COR-L47 (cell line): Measurements from ENCODE around the gene ZCCHC14.
A peak's percentile ranks its signal among the peaks of the same experiment; 100 is the strongest.
"Not testable (repeated sequence)": the region's sequence is repeated elsewhere in the genome, so short reads cannot be mapped to it uniquely, and the experiment has no call there.

Experiments used
- DNase-seq: peaks from one replicate; lab custom pipeline; 2025; lab: John Stamatoyannopoulos, UW

ZCCHC14 gene

DNA sequence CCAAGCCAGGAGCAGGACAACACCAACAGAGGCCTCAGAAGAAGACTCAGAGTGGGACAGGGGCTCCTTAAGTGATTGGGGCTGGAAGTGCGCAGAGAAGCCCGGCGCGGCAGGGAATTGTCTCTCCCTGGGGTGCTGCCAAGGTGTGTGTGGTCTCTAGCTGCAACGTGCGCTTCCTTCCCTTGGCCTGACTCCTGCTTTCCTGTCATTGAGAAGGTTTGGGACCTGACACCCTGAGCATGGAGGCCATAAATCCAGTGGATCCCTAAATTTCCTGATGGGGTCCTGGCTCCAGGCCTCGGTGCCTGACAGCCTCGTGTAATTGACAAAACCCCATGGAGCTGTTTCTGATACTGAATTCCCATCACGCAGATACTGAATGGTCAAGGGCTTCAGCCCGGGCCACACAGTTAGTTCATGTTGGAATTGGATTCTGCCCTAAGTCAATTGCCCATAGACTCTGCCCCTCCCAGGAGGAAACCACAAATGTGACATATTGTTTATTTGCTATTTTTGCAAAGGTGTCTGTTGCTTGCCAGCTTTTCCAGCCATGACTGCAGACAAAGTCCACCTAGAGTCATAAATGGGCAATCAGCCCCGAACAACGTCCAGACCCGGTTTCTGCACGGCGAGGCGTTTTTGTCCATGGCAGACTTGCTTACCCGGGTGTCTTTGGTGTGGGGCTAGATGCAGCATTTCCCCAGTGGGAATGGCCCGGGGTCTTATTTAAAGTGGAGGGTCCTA is 4.4 kb upstream of the ZCCHC14 start:
- DNase-seq: not testable (repeated sequence)

DNA sequence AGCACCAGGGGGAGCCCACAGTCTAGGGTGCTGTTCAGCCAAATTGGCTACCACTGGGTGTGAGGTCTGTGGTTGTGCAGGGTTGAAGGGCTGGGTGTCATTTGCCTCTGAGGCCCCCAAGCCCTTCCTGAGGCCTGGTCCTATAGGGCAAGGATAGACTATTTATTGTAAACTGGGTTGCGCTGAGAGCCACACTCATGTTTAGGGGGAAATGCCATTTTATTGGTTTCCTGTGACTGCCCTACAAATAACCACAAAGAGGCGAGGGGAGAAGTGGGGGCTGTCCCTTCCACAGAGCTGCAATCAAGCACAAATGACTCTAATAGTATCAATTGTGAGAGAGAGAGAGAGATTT is 3.6 kb upstream of the ZCCHC14 start:
- DNase-seq: no peak

DNA sequence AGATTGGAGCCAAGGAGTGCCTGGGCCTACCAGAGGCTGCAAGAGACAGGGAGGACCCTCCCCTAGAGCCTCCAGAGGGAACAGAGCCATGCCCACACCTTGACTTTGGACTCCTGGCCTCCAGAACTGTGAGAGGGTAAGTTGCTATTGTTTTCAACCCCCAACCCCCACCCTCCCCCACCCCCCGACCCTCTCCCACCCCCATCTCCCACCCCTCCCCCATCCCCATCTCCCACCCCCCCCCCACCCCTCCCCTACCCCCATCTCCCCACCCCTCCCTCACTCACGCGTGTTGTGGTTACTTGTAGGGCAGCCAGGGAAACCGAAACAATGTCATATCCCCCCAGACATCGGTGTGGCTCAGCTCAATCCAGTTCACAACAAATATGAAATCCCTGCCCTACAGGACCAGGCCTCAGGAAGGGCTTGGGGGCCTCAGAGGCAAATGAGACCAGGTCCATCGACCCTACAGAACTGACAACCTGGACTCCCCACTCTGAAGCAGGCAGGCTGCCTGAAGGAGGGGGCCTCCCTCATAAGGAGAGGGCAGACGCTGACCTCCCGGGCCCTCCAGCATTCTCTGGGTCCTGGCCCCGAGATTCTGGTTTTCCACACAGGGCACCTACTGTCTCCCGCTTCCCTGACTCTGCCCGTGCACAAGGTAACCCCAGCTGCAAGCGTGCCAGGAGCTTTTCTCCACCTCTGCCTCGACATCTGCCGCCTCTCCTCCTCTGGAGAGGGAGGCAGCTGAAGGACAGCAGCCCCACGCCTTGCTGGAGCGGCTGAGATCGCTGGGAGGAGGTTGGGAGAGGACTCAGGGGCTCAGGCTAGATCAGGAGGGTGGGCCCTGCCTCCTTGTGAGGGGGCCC is 3.0 kb upstream of the ZCCHC14 start:
- no peak for DNase-seq

DNA sequence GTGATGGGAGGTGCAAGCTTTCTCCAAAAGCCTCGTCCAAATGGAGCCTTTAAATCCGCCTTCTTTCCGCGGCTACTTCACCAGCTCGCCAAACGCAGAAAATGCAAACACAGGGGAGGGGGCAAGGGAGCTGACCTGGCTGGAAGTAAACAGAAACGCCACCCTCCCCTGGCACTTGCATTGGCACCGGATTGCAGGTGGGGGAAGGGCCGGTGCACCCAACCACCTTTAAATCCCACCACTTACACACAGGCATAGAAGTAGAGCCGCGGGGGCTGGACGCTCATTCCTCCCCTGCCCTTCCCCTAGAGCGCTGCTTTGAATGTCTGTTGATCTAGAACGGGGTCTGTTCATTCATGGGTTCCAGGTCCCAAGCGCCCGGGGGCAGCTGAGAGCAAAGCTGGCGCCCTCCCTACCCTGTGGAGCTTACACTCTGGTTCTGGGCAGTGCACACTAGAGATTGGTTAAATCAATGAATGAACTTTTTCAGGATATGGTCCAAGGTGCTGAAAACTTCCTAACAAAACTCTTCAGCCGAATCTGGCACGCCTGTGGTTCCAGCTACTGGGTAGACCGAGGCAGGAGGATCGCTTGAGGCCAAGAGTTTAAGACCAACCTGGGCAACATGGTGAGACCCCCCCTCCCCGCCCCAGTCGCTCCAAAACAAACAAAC is 920 bp upstream of the ZCCHC14 start:
- DNase-seq: no peak

DNA sequence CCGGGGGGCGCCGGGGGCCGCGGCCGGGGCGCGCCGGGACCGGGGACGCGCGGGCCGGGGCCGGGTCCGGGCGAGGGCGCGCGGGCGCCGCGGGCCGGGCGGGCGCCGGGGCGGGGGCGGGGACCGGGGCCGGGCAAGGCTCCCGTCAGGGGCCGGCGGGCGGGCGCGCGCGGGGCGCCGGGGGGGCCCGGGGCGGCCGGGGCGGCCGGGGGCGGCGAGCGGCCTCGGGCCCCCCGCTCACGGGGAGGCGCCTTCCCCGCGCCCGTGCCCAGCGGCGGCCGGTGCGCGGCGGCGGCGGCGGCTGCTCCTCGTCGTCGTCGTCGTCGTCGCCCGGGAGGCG is 563 bp downstream of the ZCCHC14 start:
- no peak for DNase-seq

DNA sequence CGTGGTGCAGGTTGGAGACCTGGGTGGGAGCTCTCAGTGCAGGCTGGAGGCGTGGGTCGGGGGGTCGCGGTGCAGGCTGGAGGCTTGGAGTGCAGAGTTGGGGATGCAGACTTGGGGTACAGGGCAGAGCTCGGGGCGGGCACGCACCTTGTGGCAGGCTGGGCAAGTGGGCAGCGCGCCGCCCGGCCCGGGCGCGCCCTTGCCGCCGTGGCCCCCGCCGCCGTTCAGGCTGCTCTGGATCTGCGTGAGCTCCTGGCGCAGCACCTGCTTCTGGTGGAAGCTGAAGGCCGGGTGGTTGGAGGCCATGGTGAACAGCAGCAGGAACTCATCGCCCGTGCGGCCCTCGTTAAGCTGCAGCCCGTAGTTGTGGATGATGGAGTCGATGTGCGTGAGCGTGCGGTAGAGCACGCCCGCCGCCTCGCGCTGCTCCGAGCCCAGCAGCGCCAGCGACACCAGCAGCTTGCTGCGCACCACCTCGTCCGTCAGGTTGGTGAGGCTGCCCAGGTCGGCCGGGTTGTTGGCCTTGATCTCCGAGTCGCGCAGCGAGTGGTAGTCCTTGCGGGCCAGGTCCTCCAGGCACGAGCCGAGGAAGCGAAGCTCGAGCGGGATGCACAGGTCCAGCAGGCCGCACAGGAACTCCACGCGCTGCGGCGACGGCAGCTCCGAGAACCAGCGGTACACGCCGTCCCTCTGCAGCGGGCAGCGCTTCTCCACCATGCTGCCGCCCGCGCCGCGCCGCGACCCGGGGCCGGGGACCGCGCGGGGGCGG is 1.1 kb downstream of the ZCCHC14 start:
- no peak for DNase-seq

DNA sequence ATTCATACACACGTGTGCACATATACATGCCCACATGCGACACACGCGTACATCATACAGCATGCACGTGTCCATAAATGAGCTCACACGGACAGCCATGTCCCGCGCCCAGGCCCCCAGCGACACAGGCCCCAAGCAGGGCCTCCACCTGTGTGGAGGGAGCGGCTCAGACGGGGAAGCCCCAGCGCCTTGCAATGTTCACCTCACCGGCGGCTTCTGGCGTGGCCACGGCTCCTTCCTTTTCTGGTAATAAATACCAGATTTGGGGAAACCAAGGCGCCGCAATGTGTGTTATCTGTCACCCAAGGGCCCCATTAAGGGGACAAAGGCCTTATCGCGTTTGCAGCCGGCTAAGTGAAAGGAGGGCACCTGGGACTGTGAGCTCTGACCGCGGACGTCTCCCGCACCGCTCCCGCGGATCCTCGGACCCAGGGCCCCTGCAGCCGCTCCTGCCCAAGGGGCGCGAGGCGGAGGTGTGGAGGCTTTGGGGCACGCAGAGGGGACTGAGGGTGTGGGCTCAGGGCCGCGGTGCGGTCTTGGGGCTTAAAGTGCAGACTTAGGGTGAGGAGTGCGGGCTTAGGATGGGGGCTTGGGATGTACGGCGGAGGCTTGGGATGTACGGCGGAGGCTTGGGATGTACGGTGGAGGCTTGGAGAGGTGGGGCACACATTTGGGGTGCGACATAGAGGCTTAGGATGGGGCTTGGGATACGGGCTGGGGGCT is 1.9 kb downstream of the ZCCHC14 start:
- DNase-seq: not testable (repeated sequence)

DNA sequence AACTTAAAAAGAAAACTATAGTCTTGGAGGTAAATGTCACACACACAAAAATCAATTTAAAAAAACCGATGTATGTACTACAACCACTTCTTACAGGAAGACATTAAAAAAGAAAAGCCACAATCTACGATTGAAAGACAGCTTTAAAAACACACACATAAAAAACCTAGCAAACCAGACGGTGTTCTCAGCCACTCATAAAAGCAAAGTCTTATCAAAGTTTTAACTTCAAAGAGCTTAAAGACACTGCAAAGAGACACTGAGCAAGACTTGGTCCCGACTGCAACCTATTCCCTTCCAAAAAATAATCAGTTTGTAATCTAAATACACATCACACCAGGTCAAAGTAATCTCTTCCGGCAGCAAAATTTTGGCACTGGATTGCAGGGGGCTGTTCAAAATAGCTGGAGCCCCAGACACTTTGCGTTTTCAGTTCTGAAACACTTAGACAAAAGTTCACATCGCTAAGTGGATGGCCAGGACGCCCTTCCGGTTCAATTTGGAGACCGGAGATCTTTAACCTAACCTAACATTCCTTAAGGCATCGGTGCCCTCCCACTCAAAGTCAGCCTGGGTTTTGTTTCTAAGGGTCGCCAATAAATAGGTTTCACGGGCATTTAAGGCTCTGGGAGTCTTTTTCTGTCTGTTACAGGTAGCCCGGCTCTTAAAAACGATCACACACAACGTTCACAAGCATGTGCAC is 2.6 kb downstream of the ZCCHC14 start:
- DNase-seq: no peak

DNA sequence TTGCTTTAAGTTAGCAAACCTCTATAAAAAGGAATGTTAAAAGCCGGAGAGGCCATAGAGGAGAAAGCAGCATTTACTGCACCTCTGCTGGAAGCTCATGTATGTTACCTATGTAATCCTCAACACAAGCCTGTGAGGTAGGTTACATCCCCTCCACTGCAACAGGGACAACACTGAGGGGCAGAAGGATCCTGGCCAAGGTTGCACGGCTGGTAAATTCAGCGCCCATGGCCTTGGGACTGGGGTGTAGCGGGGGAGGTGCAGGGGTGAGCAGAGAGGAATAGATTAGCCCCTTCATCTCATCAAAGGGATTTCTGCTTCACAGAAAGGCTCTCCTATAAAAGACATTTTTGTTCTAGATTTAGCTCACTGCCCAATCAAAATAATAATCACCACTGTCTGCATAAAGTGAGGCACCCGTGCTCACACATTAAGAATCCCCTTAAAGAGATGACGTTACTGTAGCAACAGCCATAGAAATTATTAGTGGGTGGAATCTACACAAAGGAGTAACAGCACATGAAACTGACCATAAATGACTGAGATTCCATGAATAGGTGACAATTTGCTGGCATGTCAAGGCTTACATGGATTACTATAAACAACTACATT is 3.3 kb downstream of the ZCCHC14 start:
- DNase-seq: no peak

DNA sequence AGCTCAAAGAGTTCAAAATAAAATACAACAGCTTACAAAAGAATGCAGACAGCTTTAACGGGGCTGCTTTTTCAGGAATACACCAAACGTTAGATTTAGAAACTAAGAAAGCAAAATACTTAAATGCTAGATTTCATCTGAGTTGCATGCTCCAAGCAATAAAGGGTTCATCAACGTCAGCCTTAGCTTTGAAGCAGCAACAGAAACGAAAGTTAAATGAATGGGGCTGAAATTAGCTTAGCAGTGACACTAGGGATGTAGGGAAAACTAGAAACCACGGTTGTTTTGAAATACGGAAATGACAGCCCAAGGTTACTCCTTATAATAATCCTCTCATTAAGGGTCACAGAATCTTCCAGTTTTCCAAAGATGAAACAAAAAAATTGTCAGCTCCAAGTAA is 3.9 kb downstream of the ZCCHC14 start:
- DNase-seq: not testable (repeated sequence)

DNA sequence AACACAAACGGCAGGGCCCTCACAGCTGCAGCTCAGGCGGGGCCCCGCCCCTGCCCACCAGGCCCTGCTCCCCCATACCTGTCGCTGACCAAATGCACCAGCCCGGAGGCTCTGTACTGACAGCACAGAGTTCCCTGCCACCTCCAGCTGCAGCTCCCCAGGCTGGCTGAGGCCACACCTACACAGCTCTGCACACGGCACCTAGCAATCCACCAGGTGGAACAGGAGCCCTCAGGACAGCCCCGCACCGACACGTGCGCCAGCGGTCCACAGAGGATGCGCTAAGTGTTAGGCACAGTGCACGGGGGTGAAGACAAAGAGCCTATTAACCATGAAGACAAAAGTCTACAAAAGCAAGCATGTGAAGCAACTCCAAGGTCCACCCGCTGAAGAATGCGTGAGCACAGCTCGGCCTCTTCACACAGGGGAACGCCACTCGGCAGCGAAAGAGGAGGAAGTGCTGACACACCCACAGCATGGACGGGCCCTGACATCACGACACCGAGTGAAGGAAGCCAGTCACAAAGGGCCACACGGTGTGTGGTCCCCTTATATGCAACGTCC is 5.4 kb downstream of the ZCCHC14 start:
- DNase-seq: peak; percentile 87

DNA sequence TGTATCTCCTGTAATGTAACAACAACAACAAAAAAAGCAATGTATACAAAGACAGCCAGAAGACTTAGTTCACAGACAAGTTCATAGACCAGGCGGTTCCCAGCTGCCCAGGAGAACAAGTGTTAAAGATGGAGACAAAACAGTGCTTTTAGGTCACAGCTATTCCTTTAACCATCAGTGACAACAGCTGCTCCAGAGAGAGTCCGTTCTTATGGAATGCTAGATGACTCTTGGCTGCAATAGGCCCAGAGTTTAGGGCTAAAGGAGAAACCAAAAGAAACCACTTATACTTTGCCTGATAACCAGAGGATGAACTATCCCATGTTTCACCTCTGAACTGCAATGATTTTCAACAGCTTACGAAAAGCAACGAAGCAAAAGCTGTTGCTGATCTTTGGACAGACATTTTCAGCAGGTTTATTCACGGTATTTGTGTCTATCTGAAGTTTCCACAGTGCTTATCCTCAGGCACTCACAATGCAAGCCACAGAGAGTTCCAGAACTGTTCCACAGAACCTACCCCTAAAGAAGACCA is 6.0 kb downstream of the ZCCHC14 start:
- DNase-seq: no peak

DNA sequence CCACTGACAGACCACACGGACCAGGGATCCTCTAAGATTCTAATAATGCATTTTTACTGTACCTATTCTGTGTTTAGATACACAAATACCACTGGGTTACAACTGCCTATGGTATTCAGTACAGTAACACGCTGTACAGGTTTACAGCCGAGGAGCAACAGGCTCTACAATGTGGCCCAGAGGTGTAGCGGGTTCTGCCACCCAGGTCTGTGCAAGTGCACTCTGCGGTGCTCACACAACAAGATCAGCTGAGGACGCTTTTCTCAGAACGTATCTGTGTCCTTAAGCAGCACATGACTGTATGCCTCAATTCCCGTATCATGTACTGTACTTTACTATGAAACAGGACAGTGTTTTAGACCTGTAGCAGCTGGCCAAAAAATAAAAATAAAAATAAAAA is 6.5 kb downstream of the ZCCHC14 start:
- DNase-seq: no peak

DNA sequence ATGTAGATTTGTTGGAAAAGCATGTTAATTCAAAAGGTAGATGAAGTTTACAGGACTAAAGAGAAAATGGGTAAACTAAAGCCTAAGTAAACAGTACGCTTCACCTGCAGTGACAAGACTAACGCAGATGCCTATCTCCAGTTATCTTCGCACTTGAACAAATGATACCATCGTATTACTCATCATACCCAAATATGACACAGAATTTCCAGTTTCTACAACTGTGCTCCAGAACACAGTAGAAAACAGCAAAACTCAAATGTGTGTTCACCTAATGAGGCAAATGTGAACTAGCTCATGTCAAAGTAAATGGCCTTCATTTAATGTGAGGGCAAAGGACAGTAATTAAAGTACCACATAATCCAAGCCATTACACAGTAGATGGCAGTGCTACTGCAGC is 7.0 kb downstream of the ZCCHC14 start:
- DNase-seq: not testable (repeated sequence)

DNA sequence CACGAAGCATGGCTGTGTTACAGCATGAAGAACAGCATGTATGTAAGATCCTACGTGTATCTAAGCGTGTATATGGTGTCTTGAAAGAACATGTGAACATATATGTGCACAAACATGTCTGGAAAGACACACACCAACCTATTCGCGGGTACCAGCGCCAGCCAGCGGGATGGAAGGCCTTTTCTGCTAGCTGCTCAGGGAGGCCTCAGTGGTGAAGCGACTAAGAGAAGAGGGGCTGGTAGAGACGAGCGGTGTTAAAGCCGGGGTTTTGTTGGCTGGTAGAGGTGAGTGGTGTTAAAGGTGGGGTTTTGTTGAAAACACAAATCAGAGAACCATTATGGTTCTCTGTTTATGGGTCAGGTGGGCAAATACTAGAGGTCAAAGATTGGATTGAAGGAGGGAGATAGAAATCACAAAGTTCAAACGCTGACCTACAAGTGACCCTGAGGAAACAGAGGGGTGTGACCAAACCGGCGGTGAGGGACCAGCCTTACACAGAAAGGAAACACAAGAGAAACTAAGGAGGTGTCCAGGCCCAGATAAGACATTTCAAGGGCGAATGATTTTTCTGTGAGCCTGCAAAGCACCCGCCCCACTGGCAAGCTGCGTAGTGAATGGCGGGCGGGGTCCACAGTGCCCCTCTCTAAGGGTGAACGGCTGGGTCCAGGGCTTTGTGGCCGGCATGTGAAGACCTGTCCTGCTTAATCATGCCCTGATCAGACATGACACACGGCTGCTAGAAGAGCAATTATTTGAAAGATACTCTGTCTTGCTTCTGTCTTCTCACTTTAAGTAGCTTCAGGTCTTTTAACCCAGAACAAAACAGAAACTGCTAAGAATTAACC is 8.1 kb downstream of the ZCCHC14 start:
- DNase-seq: no peak

DNA sequence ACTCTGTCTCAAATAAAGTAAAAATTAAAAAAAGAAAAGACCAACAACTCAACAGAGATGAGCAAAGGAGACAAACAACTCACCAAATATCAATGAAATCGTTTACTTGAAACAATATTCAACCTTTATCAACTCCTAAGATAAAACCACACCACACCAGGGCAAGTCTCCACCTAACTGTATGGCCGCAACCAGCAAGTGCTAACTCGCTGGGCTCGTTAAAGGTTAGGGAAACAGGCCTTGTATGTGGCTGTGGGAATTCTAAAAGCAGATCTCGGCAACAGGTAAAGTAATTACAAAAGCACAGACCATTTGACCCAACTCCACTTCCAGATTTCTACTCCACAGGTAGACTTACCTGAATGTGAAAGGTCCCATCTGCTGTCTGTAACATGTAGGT is 9.3 kb downstream of the ZCCHC14 start:
- DNase-seq: no peak

DNA sequence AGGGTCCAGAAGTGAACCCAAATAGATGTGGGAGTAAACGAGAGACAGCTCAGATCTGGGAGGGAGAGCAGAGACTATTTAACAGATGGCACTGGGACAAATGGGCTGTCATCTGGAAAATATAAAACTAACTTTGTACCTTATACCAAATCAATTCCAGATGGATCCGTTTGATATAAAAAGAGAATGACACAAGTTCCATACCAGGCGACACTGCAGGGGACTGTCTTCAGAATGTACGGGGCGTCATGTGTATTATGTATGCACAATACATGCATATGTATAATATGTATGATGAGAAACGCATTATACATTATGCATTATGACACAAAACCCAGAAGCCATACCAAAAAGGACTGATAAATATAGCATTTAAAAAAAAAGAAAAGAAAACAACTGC is 10.2 kb downstream of the ZCCHC14 start:
- DNase-seq: not testable (repeated sequence)

DNA sequence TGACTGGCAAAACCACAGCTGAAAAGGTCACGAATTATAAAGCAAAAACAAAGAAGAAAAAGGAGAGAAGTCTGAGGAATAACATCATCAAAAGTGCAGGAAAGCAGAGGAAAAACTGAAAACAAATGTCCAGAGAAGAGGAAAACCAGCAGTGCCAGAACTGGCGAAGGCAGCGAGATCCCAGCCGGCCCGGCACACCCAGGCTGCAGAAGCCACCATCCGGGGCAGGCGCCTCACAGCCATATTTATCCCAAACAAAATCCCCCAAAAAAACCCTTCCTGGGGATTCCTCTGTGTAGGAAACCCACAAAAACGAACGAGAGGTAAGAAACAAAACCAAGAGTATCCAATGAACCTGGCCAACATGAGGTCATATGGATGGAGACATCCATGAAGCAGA is 10.6 kb downstream of the ZCCHC14 start:
- DNase-seq: no peak

DNA sequence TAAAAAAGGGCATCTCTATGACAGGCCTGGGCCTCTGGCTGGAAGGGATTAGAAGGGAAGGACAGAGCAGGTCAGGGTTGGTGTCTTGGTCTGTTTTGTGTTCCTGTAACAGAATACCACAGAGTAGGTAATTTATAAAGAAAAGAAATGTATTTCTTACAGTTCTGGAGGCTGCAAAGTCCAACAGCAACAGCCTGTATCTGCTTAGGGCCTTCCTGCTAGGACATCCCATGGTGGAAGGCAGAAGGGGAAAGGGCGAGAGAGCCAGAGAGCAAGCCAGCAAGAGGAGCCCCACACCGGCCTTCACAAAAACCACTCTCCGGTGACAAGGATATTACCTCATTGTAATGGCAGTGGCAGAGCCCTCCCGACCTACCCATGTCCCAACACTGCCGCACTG is 11.1 kb downstream of the ZCCHC14 start:
- DNase-seq: not testable (repeated sequence)
